Skeletal muscle satellite cell (primary cell): ENCODE data around the gene UBP1. TPM values are rescaled to one million over a fixed set of nuclear protein-coding genes. Genes with fewer than 3 reads are reported as not detected.
"Not testable (repeated sequence)": the region's sequence is repeated elsewhere in the genome, so short reads cannot be mapped to it uniquely, and the experiment has no call there.

Experiments
- H3K27me3 ChIP-seq: 2 replicates; pipeline ENCODE4 v1.7.0; 2013; ENCODE audit warnings: low read length; ENCODE audit not compliant: control insufficient read depth, insufficient read depth
- H3K36me3 ChIP-seq: 2 replicates; pipeline ENCODE4 v1.7.0; 2013; ENCODE audit warnings: mild to moderate bottlenecking, control low read depth, low read length; ENCODE audit not compliant: insufficient read depth
- H3K4me1 ChIP-seq: 2 replicates; pipeline ENCODE4 v1.7.0; 2013; ENCODE audit warnings: low read length; ENCODE audit not compliant: control insufficient read depth, insufficient read depth
- H3K4me2 ChIP-seq: 2 replicates; pipeline ENCODE4 v1.7.0; 2013; ENCODE audit warnings: mild to moderate bottlenecking, low read length
- H3K4me3 ChIP-seq: 2 replicates; pipeline ENCODE4 v1.7.0; 2013; ENCODE audit warnings: low read length
- H3K9ac ChIP-seq: 2 replicates; pipeline ENCODE4 v1.7.0; 2013; ENCODE audit warnings: mild to moderate bottlenecking, low read depth, low read length, moderate library complexity
- H3K9me3 ChIP-seq: replicated peaks from 2 replicates; pipeline ENCODE4 v1.7.0; 2013; ENCODE audit warnings: mild to moderate bottlenecking, control low read depth, low read length
- small RNA-seq: library from RNA; depleted of rRNA; stranded (forward); fragments of <200 nt; gene quantifications from one replicate; pipeline ENCODE3, GENCODE V24; 2012

The UBP1 gene

DNA sequence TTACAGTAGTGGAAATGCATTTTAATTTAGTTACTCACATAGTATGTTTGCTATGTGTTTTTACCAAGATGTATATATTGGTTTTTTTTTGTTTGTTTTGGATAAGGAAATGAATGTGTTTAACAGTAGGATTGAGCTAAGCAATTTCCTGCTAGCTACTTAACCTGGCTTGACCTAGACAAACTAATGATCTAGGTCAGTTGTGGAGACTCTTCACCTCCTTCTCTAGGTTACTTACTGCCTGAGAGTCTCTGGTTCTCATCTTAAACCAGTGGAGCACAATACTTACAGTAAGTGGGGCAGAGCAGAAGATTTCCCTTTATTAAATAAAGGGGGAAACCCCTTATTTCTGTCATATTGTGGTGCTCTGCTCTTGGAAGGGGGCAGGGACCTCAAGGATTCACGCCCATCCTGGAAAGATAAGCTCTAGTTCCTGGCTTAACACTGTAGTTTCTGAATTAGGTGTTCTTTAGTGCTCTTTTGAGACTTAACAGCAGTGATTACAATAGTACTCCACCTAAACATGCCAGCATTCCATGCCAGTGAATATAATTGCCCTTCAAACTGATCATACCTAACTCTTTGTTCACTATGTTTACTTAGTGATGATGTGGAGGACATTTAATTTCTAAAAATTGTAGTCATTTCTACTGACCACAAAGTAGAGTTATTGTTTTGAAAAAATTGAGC is 79.9 kb downstream of the UBP1 start:
- Histone ChIP-seq H3K9me3 (no peaks in the 10 kb centered on the region), H3K27me3 (no peaks in the 10 kb centered on the region), H3K4me2 (peak overlapping the region; percentile 85), H3K36me3 (peaks cover 5% of the 10 kb centered on the region), H3K4me3 (peak overlapping the region; percentile 61), H3K9ac (peak overlapping the region; percentile 83), H3K4me1 (peaks cover 62% of the 10 kb centered on the region)

DNA sequence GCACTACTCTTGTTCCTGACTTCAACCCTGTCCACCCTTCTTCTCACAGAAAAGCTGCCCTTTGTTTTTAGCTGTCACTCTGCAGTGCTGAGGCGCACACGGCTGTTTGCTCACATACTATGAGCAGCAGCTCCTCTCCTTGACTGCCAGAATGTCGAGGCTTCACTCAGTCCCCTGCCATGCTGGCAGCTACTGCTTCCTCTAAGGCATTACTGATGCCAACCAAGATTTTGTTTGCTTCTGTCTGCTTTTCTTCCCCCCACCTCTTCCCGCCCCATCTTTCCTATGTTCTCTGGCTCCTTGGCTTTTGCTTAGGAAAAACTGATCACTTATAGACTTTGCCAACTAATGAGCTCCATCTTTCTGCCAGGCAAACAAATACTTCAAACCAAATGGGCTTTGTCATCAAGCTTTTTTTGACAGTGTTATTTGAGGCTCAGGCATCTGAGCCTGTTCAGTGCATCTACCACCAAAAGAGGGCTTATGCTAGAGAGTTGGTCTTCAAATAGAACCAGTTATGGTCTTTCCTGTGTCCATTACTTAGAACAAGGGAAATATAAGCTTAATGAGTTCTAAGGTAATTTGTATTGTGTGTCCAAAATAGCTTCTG is 81.9 kb downstream of the UBP1 start:
- Histone ChIP-seq H3K4me2 (no peak overlapping the region), H3K36me3 (peaks cover 5% of the 10 kb centered on the region), H3K27me3 (no peaks in the 10 kb centered on the region), H3K9ac (no peak overlapping the region), H3K4me1 (peaks cover 53% of the 10 kb centered on the region), H3K4me3 (no peak overlapping the region), H3K9me3 (no peaks in the 10 kb centered on the region)

DNA sequence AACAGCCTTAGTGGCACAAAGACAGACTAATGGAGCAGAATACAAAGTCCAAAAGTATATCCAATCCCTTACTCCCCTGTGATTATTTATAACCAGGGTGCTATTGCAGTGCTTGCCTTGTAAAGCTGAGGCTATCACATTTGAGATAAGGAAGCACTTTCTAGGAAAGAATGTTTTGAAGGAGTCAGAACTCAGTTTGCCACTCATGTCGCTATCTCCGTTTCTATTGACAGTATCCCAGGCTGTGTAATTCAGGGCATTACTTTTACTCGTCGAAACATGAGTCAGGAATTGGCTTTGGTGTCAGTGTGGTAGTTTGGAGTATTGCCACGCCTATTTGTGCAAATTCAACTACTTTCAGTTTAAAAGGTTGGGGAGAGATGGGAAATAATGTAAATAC is 84.6 kb downstream of the UBP1 start:
- peak overlapping the region; percentile 50 for H3K4me2 ChIP-seq

DNA sequence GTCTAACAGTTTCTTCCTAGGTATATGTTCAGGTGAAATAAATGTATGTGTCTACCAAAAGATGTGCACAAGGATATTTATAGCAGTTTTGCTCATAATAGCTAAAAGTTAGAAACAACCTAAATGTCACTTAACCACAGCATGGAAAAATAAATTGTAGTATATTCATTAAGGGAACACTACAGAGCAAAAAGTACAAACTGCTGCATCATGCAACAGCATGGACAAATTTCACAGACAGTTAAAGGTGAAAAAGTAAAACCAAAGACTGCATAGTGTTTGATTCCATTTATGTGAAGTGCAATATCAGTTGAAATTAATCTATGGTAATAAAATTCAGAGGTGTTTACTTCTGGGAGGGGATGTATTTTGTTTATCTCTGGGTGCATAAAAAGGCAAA is 100.4 kb downstream of the UBP1 start:
- Histone ChIP-seq H3K4me3 (no peak overlapping the region), H3K27me3 (no peaks in the 10 kb centered on the region), H3K9ac (no peak overlapping the region), H3K36me3 (no peaks in the 10 kb centered on the region), H3K4me2 (no peak overlapping the region), H3K9me3 (no peaks in the 10 kb centered on the region), H3K4me1 (peaks cover 1% of the 10 kb centered on the region)

More for the DNA sequence above, 84.6 kb downstream of the UBP1 start:
- H3K4me1 ChIP-seq: peaks cover 37% of the 10 kb centered on the region
- no peak overlapping the region for H3K9ac ChIP-seq
- H3K27me3 ChIP-seq: no peaks in the 10 kb centered on the region
- no peak overlapping the region for H3K4me3 ChIP-seq
- no peaks in the 10 kb centered on the region for H3K36me3 ChIP-seq
- H3K9me3 ChIP-seq: no peaks in the 10 kb centered on the region

DNA sequence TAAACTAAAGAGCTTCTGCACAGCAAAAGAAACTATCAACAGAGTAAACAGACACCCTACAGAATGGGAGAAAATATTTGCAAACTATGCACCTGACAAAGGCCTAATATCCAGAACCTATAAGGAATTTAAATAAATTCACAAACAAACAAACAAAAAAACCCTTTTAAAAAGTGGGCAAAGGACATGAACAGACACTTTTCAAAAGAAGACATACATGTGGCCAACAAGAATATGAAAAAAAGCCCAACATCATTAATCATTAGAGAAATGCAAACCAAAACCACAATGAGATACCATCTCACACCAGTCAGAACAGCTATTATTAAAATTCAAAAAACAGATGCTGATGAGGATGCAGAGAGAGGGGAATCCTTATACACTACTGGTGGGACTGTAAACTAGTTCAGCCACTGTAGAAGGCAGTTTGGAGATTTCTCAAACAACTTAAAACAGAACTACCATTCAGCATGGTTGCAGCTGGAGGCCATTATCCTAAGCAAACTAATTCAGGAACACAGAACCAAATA is 101.2 kb downstream of the UBP1 start:
- not testable (repeated sequence) for H3K27me3 ChIP-seq, H3K36me3 ChIP-seq, H3K4me1 ChIP-seq, H3K4me3 ChIP-seq, H3K9me3 ChIP-seq, H3K9ac ChIP-seq, H3K4me2 ChIP-seq

Small RNA genes within 50 kb of the gene (small RNA-seq; reads per million reads assigned to genes)
- gene RNU7-110P: not detected
